22Rv1 (cell line): ENCODE measurements around the gene MAP4K1.
A peak's percentile ranks its signal among the peaks of the same experiment; 100 is the strongest.

ENCODE experiments used
- H3K27ac ChIP-seq: fragments of 450-650 bp; 2 replicates; pipeline ENCODE4 v1.5.1; 2017
- CTCF ChIP-seq: fragments of 450-650 bp; IDR thresholded peaks from 2 replicates; pipeline ENCODE4 v1.5.1; 2017; ENCODE audit warnings: mild to moderate bottlenecking
- ZFX ChIP-seq: fragments of 450-650 bp; IDR thresholded peaks from 2 replicates; pipeline ENCODE4 v1.6.1; 2017; ENCODE audit warnings: antibody characterized with exemption, borderline replicate concordance

MAP4K1 gene

GRCh38 chr19:38629568-38629967 is 11.8 kb upstream of the MAP4K1 start:
- H3K27ac ChIP-seq = no peak overlapping the region
- TF ChIP-seq CTCF (no peak), ZFX (no peak)

DNA sequence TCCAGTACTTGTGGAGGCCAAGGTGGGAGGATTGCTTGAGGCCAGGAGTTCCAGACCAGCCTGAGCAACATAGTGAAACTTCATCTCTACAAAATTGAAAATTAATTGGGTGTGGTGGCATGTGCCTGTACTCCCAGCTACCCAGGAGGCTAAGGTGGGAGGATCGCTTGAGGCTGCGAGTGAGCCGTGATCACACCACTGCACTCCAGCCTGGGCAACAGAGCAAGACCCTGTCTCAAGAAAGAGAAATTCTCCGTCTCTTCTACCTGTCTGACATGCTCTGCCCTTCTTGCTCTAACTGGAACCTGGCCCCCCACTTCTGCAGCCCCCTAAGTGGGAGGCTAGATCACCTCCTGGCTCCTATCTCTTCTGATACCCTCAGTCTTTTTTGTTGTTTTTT is 8.6 kb upstream of the MAP4K1 start:
- H3K27ac ChIP-seq = no peak overlapping the region
- TF ChIP-seq CTCF (no peak), ZFX (no peak)

DNA sequence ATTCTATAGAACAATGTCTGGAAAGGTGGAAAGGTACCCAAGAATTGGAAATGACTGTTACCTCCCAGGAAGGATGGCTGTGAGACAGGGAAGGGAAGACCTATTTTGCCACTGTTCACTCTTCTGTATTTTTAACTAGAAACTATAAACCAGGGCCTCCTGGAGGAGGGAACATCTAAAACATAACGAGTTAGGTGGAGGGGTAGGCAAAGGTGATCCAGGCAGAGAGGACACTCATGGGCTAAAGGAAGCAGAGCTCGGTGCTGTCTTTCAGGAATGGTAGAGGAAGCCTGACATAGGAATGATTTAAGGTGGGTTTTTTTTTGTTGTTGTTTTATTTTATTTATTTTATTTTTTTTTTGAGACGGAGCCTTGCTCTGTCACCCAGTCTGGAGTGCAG is 7.1 kb upstream of the MAP4K1 start:
- no peak for TF ChIP-seq ZFX
- no peak for TF ChIP-seq CTCF
- H3K27ac ChIP-seq = no peak overlapping the region

- H3K27ac ChIP-seq = peak overlapping the region; percentile 90
- TF ChIP-seq CTCF = no peak
- no peak for TF ChIP-seq ZFX
Measured at GRCh38 chr19:38619361-38620174, 1.8 kb upstream of the MAP4K1 start.

DNA sequence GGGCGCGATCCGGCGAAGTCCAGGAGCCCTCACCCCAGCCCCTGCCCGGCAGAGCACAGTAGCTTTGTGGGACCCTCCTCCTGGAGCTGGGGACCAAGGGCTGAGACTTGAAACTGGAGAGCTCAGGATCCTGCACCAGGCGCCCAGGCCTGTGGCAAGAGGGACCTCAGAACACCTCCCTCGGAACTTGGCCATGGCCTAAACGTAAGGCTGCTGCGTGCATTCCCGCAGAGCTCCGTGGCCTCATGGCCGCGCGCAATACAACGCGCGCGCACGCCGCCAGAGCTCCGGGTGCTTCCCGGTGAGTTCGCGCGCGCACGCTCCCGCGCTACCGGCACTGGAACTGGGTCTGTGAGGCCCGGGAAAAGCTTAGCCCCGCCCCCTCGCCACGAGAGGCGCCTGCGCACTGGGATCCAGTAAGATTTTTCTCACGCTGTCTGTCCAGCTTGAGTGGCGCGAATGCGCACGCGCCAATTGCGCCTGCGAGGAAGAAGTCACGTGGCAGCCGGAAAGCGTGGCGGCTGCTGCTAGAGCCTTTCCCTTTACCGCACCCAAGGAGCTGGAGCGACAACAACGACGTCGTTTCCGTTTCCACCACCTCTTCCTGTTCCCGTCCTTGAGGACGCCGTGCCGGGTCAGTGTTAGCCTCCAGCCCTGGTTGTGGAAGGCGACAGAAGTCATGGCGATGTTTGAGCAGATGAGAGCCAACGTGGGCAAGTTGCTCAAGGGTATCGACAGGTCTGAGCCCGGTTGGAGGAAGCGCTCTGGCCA is 1.0 kb upstream of the MAP4K1 start, which contains the start of gene EIF3K:
EIF3K (plus strand) TSS at position 599 of the 771 bp plus-strand sequence; CDS start at position 680, 81 bp downstream.
- TF ChIP-seq ZFX (no peak), CTCF (no peak)

DNA sequence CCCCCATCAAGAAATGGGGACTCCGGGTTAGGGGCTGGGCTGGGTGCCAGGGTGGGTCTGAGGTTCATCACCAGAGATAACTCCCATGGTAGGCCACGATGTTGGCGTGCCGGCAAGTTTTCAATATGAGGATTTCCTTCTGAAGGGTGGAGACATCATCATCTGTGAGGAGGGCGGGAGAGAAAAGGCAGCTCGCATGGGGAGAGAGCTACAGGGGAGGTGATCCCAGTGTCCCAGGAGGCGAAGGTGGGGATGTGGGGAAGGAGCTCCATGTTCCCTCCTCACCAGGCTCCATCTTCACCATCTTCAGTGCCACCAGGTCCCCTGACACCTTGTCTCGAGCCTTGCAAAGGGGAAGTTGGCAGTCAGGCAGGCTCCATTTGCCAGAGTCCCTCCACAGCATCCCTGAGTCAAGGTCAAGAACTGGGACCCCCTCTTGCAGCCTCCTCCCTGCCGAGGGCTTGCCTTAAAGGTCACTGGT is 430 bp downstream of the MAP4K1 start:
- TF ChIP-seq ZFX (no peak), CTCF (no peak)
- H3K27ac ChIP-seq = no peak overlapping the region

More for the DNA sequence above, 1.0 kb upstream of the MAP4K1 start, which contains the start of gene EIF3K:
- peak within 1 kb of the TSS; percentile 90 for H3K27ac ChIP-seq

GRCh38 chr19:38616265-38616664 is 1.5 kb downstream of the MAP4K1 start:
- no peak overlapping the region for H3K27ac ChIP-seq
- TF ChIP-seq CTCF (no peak), ZFX (no peak)
